ENCODE data around the gene GPSM1.
"Not testable (repeated sequence)": the region's sequence is repeated elsewhere in the genome, so short reads cannot be mapped to it uniquely, and the experiment has no call there.

The GPSM1 gene

DNA sequence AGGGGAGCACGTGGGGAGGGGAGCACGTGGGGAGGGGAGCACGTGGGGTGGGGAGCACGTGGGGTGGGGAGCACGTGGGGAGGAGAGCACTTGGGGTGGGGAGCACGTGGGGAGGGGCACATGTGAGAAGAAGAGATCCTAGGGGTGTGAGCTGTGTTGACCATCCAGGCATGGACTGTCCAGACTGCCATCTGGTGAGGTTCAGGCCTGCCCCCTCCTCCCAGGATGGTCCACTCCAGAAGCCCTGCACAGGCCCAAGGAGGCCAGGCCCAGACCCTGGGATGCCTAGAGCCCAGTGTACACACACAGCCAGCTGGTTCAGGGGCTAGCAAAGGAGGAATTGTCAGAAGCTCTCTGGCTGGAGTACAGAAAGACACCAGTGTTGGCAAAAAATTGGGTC lies 70.3 kb downstream of the GPSM1 start:
- DNase-seq (ENCODE audit: low spot score), result no peak

DNA sequence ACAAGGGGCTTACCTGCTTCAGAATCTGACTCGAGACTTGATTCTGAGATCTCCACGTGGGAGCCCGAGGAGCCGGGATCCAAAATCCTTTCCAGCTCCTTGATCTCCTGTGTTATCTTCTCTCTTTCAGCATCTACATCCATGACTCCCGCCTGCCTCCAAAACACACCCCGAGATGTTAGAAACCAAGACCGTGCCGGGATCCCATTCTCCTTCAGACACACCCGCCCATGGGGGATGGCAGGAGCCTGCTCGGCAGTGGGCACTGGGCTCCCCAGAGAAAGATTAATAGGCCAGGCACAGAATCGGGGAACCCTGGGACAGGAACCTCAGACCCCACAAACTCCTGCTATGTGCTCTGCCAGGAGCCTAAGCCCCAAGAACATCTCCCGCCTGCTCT lies 70.9 kb downstream of the GPSM1 start:
- no peak for DNase-seq (ENCODE audit: low spot score)

DNA sequence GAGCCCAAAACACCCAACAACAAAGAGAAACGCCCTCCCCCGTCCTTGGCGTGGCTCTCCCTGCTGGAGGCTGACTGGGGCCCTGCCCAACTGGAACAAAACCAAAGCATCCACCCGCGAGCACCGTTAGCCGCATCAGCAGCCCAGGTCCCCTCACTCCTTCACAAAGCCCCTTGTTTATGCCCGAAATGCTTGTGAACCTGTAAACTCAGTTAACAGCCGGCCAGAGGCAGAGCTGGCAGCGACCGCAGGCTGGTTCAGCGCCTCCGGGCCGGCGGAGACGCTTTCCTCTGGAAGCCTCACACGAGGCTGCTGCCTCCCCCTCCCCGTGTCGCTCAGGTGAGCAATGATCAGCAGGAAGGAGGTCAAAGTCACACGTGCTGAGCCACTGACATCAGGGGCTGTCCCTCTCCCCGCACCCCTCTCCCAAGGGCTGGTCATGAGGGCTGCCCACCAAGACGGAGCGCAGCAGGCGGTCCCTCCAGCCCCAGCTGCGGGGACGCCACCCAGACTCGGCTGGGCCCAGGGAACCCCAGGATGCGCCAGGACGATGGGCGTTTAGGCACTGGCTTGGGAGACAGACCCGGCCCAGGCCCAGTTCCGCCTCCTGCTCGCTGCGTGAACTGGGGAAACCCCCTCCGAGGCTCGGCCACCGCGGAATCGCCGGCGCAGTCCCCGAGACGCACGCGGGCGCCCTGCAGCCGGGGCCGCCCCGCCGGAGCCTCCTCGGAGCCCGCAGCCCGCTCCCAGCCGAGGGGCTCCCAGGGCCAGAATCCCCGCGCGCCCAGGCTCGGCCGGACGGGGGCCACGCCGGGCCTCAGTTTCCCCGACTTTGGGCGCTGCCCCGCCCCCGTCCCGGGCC lies 72.1 kb downstream of the GPSM1 start:
- no peak for DNase-seq (ENCODE audit: low spot score)

DNA sequence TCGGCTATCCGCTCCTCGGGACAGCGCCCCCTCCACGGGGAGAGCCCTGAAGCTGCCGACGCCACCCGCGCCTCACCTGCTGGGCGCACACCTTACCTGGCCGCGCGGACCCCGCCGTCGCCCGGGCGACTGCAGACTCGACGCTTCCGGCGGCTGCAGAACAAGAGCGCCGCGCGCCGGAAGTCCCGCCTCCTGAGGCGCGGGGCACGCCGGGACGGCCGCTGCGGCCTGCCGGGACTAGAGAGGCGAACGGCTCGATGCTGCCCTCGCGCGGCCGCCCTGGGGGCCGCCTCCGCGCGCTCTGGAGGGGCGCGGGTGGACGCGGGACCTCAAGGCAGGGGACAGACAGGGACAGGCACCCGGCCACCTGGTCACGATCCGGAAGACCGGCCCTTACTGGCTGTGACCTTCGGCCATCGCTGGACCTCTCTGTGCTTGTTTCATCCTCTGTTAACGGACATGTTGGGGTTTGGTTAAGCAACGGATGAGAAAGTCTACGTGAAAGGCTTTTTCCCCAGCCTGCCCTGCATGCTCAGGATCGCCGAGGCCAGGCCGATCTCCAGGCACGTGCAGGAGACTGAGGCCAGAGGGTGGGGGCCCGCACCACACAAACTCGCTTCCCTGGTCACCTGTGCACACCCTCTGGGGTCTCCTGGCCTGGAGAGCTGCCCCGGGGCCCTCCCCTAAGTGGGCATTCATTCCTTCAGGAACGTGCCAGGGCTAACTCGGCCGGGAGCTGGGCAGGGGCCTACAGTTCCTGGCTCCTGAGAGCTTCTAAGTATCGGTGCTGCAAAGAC lies 72.9 kb downstream of the GPSM1 start, which contains the start of gene SNAPC4:
TSS of gene SNAPC4 (minus strand) at position 133 of the 797 bp plus-strand sequence. CDS start 1,742 bp downstream, outside the sequence.
- peak; percentile 90 for DNase-seq (ENCODE audit: low spot score)

DNA sequence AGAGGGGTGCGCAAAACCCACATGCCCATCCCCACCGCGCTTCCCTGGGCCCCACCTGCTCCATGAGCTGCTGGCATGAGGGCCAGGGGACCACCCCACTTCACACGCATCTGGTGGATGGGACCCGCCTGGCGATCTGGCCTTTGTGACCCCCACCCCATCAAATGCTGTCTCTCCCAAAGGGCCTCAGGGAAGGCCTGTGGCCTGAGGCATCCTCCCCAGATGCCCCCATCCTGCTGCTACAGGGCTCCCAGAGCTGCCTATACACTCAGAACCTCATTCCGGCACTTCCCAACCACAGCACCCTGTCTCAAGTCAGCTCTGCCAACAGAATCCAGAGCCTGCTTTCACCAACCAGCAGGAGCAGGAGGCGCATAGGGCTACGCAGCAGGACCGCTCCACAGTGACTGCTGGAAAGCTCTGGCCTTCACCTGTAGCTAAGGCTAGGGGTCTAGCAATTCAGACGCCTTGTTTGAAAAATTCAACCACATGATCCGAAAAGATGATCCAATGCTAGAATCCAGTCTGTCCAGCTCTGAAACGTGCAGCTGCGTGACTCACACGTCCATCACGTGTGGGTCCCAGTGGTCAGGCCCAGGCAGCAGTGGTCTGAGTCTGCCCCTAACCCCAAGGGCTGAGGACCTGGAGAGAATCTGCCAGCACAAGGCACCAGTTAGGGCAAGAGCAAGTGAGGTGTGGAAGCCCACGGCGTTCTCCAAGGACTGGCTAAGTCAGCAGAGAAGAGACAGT lies 74.0 kb downstream of the GPSM1 start:
- no peak for DNase-seq (ENCODE audit: low spot score)

DNA sequence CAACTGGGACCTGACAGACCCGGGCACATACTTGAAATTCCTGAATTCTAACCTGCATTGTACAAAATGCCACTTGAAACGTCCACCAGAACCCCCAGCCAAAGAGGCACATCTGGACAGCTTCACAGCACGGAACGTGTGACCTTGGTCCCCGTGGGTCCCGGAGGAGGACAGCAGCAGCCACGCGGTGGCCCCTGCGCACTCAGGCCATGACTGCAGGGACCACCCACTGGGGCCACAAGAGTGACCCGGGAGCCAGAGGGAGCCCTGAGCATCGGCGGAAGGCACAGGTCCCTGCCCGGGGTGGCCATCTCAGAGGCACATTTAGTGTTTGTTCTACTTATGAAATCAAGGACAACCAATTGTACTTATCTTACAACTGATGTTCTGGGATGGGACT lies 74.7 kb downstream of the GPSM1 start:
- no peak for DNase-seq (ENCODE audit: low spot score)

DNA sequence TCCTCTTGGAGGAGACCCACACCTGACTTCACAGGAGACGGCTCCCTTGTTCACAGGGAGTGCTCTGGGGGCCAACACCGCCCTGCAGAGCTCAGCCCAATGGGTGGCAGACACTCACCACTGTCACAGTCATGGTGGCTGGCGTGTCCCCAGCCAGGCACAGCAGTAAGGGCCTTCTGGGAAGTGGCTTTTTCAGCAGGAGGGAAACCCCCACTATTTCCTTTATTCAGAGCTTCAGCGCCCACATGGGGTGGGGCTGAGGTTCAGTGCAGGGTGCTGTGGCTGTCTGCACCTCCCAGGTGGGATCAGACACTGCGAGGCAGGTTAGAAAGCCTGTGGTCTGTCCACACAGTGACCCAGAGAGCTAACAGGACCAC lies 76.2 kb downstream of the GPSM1 start:
- no peak for DNase-seq (ENCODE audit: low spot score)

DNA sequence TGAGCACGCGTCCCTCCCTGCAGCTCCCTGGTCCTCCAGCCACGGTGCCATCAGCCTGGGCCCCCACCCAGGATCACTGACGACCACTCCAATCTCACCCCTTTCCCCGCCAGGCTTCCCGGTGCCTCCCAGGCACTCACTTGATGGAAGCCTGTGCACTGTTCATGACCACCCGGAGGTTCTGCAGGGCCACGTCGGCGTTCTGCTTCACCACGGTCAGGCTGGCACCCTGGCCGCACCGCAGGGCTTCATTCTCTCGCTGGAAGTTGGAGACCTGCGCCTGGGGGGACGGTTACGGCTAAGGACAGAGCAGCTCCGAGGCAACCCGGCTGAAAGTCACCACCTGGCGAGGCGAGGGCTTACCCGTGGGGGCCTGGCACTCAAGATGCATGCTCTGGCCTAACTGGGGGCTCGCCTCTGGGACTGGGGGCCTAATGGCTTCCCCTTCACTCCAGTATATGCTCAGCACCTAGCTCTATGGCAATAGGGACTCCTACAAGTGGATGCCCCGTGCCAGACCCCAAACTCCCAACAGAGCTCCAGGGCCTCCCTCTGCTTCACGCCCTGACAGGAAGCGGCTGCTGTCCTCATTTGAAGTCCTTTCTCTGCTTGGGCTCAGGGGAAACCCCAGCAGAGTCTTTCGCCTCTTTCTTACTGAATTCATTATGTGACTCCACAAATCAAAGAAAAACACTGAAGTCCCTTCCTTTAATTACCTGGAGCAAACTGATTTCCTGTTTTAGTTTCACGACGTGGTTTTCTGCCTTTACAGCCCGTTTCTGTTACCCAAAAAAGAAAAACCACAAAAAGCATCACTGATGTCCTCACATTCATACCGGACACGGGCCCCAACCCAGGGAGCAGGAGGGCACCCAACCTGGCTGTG lies 76.8 kb downstream of the GPSM1 start:
- no peak for DNase-seq (ENCODE audit: low spot score)

DNA sequence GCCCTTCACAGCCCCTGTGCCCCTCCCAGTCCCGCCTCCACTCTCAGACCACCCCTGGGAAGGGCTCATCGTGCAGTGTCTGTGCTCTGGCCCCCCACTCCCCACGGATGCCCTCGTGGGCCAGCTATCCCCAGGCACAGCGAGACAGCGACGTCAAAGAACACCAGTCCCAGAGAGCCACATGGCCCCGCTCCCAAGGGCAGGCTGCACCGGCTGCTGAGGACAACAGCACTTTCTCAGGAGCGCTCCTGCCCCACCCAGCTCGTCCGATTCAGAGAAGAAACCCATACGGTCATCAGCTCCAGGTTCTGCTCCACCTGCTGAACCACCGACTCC lies 77.4 kb downstream of the GPSM1 start:
- DNase-seq (ENCODE audit: low spot score), result no peak

DNA sequence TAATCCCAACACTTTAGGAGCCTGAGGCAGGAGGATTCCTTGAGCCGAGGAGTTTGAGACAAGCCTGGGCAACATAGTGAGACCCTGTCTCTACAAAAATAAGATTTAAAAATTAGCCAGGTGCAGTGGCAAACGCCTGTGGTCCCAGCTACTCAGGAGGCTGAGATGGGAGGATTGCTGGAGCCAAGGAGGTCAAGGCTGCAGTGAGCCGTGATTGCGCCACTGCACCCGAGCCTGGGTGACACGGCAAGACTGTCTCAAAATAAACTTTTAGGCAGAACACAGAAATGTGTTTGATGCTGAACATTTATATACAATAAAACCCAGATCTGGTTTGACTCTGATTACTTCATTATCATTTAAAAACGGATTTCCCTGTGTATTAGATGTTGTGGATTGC lies 78.1 kb downstream of the GPSM1 start:
- DNase-seq (ENCODE audit: low spot score), result no peak

DNA sequence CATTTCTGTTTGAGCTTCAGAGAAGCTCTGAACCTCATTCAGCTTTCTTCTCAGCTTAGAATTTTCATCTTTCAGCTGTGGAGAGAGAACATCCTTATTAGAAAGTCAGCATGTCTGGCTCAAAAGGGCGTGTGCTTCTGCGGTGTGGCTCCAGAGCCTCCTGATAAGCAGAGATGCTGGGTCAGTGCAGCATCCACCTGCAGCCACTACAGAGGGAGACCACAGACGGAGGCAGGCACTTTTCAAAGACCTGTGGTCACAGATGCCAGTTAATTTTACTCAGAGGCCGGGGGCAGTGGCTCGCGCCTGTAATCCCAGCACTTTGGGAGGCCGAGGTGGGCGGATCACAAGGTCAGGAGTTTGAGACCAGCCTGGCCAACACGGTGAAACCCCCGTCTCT lies 78.6 kb downstream of the GPSM1 start:
- DNase-seq (ENCODE audit: low spot score), result not testable (repeated sequence)

DNA sequence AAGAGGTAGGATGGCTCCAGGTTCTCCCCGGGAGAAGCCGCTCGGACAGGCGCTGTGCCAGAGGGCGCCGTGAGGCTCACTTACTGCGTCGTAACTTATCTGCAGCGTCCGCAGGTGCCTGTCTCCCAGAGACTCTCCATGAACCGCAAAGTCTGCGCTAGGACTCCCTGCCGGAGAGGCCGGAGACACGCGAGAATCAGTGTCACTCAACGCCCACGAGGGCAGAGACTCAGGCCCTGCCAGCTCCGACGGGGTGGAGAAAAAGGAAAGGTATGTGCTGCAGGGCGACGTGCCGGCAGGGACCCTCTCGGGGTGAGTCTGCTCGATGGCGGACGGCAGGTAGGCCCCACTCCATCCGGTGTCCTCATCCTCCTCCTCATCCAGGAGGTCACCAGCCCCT lies 79.7 kb downstream of the GPSM1 start:
- DNase-seq (ENCODE audit: low spot score), result not testable (repeated sequence)

DNA sequence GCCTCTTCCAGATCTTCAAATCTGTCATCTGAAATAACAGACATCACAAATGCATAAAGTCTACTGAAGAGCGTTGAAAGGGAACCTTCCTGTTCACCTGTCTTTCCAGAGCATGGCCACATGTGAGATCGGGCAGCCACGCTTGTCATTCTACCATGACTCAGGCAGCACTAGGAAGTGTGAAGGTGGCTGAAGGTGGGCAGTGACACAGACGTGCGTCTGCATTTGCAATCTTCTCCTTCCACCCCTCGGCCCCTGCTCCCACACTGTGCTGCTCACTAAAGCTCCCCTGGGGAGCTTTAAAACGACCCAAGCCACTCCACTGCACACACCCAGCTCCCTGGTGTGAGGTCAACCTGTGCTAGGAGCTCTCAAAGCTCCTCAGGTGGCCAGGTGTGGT lies 80.6 kb downstream of the GPSM1 start:
- no peak for DNase-seq (ENCODE audit: low spot score)

All from kidney capillary endothelial cell (primary cell).